GM21367 (cell line): ENCODE data around the gene LMOD1.
"Not testable (repeated sequence)": the region's sequence is repeated elsewhere in the genome, so short reads cannot be mapped to it uniquely, and the experiment has no call there.

Experiments
- ATAC-seq: cut with Tn5 transposase; IDR thresholded peaks from one replicate; pipeline ENCODE4 v1.9.1; 2021; ENCODE audit not compliant: unreplicated experiment

LMOD1 gene

GRCh38 chr1:201877877-201878401 is 68.4 kb downstream of the LMOD1 start:
- ATAC-seq, result no peak

- no peak for ATAC-seq
These were observed 70.1 kb downstream of the LMOD1 start for GRCh38 chr1:201876148-201876818.

GRCh38 chr1:201874672-201875071 is 71.7 kb downstream of the LMOD1 start:
- ATAC-seq, result no peak

- no peak for ATAC-seq
These were observed 76.0 kb downstream of the LMOD1 start for GRCh38 chr1:201870397-201870796.

- no peak for ATAC-seq
These were observed 84.9 kb downstream of the LMOD1 start for GRCh38 chr1:201861448-201861847.

GRCh38 chr1:201859424-201859823 is 86.9 kb downstream of the LMOD1 start:
- no peak for ATAC-seq

GRCh38 chr1:201856722-201857121 is 89.6 kb downstream of the LMOD1 start:
- ATAC-seq, result not testable (repeated sequence)

- no peak for ATAC-seq
These were observed 94.4 kb downstream of the LMOD1 start for GRCh38 chr1:201851949-201852348.

- ATAC-seq, result no peak
These were observed 96.3 kb downstream of the LMOD1 start for GRCh38 chr1:201850053-201850397.

- no peak for ATAC-seq
These were observed 96.8 kb downstream of the LMOD1 start for GRCh38 chr1:201849372-201850052.

GRCh38 chr1:201848230-201848629 is 98.1 kb downstream of the LMOD1 start:
- no peak for ATAC-seq

GRCh38 chr1:201847150-201847549 is 99.2 kb downstream of the LMOD1 start:
- ATAC-seq, result no peak
